Hematopoietic multipotent progenitor cell treated with erythropoietin and hydrocortisone succinate and interleukin-3 and kit ligand, for 8 days (in vitro differentiated cells): Measurements from ENCODE around the gene CENPX.

Source experiments
- DNase-seq: peaks from one replicate; pipeline ENCODE4 v3.0.0-alpha.2; 2015

CENPX gene

DNA sequence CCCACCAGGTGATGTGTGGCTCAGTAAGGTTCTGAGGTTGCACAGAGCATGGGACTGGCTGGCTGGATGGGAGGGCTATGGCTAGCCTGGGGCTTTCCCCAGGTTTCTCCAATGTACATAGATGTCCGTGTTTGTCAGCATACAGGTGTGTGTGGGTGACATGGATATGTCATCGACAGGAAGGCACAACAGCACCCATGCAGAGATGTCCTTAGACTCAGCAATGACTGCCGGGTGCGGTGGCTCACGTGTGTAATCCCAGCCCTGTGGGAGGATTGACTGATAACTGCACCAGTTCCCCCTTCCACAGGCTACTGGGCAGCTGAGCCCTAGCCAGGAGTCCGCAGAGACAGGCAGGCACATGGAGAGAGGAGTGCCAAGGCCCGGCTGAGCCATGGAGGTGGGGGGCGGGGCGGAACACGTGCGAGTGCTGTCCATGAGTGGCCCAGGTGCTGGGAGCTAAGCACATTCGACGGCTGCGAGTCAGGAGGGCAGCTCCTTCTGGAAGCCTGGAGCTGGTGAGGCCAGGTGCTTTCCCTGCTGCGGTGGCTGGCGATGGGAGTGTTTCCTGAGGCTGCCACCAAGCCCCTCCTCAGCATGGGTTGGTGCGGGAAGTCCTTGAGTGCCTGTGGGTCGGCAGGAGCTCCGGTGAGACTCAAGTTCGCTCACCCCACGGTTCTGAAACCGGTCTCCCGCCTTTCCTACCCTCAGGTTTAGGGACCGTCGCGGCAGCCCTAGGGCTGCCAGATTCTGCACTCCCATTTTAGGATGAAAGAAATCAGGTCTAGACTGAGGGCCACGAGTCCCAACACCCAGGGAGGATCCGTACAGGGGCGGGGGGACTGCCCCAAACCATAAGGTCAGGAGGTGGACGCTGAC is 46.1 kb downstream of the CENPX start:
- DNase-seq: peak; percentile 29

DNA sequence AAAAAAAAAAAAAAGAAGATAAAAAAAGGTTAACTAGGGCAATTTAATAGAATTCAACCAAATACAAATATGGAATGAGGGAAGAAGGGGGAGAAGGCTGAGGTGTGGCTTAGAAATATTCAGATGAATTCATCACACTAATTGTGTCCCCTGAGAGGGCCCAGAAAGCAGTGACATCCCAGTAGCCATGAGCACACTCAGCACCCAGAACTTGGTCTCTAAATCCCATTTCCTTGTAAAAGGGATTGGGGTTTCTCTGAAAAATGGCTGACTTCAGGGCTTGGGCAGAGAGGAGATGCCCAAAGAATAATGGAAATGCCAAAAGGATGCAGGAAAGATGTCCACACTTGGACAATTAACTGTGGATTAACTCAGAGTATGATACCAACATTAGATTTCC is 49.2 kb downstream of the CENPX start:
- no peak for DNase-seq

DNA sequence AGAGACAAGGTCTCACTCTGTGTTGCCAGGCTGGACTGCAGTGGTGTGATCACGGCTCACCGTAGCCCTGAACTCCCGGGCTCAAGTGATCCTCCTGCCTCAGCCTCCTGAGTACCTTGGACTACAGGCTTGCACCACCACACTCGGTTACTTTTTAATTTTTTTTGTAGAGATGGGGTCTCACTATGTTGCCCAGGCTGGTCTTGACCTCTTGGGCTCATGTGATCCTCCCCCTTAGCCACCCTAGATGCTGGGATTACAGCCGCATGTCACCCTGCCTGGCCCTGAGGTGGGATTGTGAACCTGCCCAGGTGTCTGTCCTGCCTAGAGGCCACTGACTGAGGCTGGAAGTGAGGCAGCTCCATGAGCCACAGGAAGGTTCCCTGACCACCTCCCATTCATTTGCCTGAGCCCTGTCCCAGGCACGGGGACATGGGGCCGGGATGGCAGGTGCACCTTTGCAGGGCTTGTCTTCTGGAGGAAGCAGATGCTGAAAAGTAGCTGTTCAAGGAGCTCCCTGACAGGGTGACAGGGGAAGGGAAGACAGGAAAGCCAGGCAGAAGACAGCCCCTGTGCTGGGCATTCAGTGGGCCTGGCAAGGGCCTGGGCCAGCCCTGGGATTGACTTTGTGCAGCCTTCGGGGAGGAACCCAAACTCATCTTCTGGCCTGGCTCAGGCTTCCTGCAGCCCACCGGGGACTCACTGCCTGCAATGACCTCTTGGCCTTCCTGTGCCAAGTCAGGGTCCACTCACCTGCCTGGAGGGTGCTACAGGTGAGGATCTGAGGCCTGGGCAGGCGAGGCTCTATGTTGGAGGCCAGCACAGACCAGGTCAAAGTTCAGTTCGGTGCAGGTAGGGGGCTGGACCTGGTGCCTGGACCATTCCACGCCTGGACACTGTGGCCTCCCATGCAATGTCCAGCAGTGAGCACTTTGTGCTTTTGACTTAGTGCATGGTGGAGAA is 53.5 kb downstream of the CENPX start:
- DNase-seq: no peak
